IMR-90 (cell line): ENCODE data around the gene NOTCH3. TPM values are rescaled to one million over a fixed set of nuclear protein-coding genes. Genes with fewer than 3 reads are reported as not detected.

Experiments
- ATAC-seq: fragments of 200-7000 bp; cut with Tn5 transposase; 2 replicates; pipeline ENCODE4 v1.9.1; 2020; ENCODE audit warnings: low read depth, mild to moderate bottlenecking, moderate library complexity
- BruUV-seq: library from RNA; stranded (reverse); fragments of 400-500 nt; replicated peaks from 2 replicates; lab custom pipeline; 2021; lab: Mats Ljungman, UMichigan
- CTCF ChIA-PET: fragments of 300-600 bp; formaldehyde crosslinking; extraction: SDS; loops from one replicate; lab custom pipeline; 2021; ENCODE audit warnings: antibody characterized with exemption; lab: Yijun Ruan, JAX
- POLR2A ChIA-PET: fragments of 300-600 bp; sonication (Branson Sonifier 250); formaldehyde crosslinking; loops from one replicate; lab custom pipeline; 2022; ENCODE audit warnings: antibody characterized with exemption; ENCODE audit not compliant: unreplicated experiment; lab: Charles Lee
- DNase-seq: peaks from one replicate; pipeline ENCODE4 v3.0.0; 2013
- H2AFZ ChIP-seq: replicated peaks from 2 replicates; pipeline ENCODE3; 2013; ENCODE audit warnings: low read length, mild to moderate bottlenecking; ENCODE audit not compliant: poor library complexity
- H2AK5ac ChIP-seq: 2 replicates; pipeline ENCODE4 v1.6.1; 2013; ENCODE audit warnings: low read depth, low read length, inconsistent platforms
- H2AK9ac ChIP-seq: replicated peaks from 2 replicates; pipeline ENCODE3; 2013; ENCODE audit warnings: mild to moderate bottlenecking, low read depth, low read length, moderate library complexity; ENCODE audit not compliant: poor library complexity
- H2BK120ac ChIP-seq: 2 replicates; pipeline ENCODE4 v1.6.1; 2013; ENCODE audit warnings: low read depth, low read length, inconsistent platforms
- H2BK15ac ChIP-seq: 3 replicates; pipeline ENCODE4 v1.6.1; 2013; ENCODE audit warnings: low read depth, low read length, inconsistent platforms
- H2BK20ac ChIP-seq: 2 replicates; pipeline ENCODE4 v1.6.1; 2013; ENCODE audit warnings: low read depth, mild to moderate bottlenecking, inconsistent platforms, low read length, moderate library complexity
- H2BK5ac ChIP-seq: 2 replicates; pipeline ENCODE4 v1.6.1; 2013; ENCODE audit warnings: mild to moderate bottlenecking, low read depth, low read length, inconsistent platforms; ENCODE audit not compliant: poor library complexity, severe bottlenecking
- H3K14ac ChIP-seq: replicated peaks from 2 replicates; pipeline ENCODE4 v1.6.1; 2013; ENCODE audit warnings: low read depth, low read length, inconsistent platforms
- H3K18ac ChIP-seq: 2 replicates; pipeline ENCODE4 v1.6.1; 2013; ENCODE audit warnings: low read depth, low read length, control low read depth
- H3K23ac ChIP-seq: 2 replicates; pipeline ENCODE4 v1.6.1; 2013; ENCODE audit warnings: low read depth, low read length, inconsistent platforms
- H3K27ac ChIP-seq: 2 replicates; pipeline ENCODE4 v1.5.1; 2013; ENCODE audit warnings: mild to moderate bottlenecking, control low read depth, low read length; ENCODE audit not compliant: insufficient read depth
- H3K27me3 ChIP-seq: 2 replicates; pipeline ENCODE4 v1.6.1; 2013; ENCODE audit warnings: low read length; ENCODE audit not compliant: control insufficient read depth, insufficient read depth
- H3K36me3 ChIP-seq: 2 replicates; pipeline ENCODE4 v1.6.1; 2013; ENCODE audit warnings: low read length, mixed read lengths; ENCODE audit not compliant: control insufficient read depth, insufficient read depth
- H3K4ac ChIP-seq: 2 replicates; pipeline ENCODE4 v1.6.1; 2013; ENCODE audit warnings: low read depth, low read length, inconsistent platforms
- H3K4me1 ChIP-seq: 2 replicates; pipeline ENCODE4 v1.6.1; 2013; ENCODE audit warnings: low read length, mixed read lengths; ENCODE audit not compliant: control insufficient read depth, insufficient read depth
- H3K4me2 ChIP-seq: 2 replicates; pipeline ENCODE4 v1.6.1; 2013; ENCODE audit warnings: low read depth, mild to moderate bottlenecking, control low read depth, low read length, moderate library complexity
- H3K4me3 ChIP-seq: 2 replicates; pipeline ENCODE4 v1.5.1; 2013; ENCODE audit warnings: low read depth, mild to moderate bottlenecking, control low read depth, low read length, moderate library complexity; ENCODE audit not compliant: insufficient read depth
- H3K56ac ChIP-seq: 2 replicates; pipeline ENCODE4 v1.6.1; 2013; ENCODE audit warnings: low read length, inconsistent platforms; ENCODE audit not compliant: insufficient read depth; ENCODE audit errors: extremely low read depth
- H3K79me1 ChIP-seq, 2 experiments: 2 replicates each; pipeline ENCODE4 v1.6.1; 2013; ENCODE audit warnings: low read length in 2 of 2, inconsistent platforms in 1 of 2, low read depth in 1 of 2
- H3K9ac ChIP-seq: 2 replicates; pipeline ENCODE4 v1.6.1; 2013; ENCODE audit warnings: low read depth, low read length, control low read depth
- H3K9me1 ChIP-seq: 2 replicates; pipeline ENCODE4 v1.6.1; 2013; ENCODE audit warnings: low read length, inconsistent platforms; ENCODE audit not compliant: insufficient read depth
- H3K9me3 ChIP-seq: 2 replicates; pipeline ENCODE4 v1.6.1; 2013; ENCODE audit warnings: low read length; ENCODE audit not compliant: control insufficient read depth, insufficient read depth
- H4K20me1 ChIP-seq: 2 replicates; pipeline ENCODE4 v1.6.1; 2013; ENCODE audit warnings: low read length, inconsistent platforms; ENCODE audit not compliant: insufficient read depth
- H4K5ac ChIP-seq: 2 replicates; pipeline ENCODE4 v1.6.1; 2013; ENCODE audit warnings: mild to moderate bottlenecking, low read depth, low read length, control low read depth
- H4K8ac ChIP-seq, 2 experiments: 2 replicates each; pipeline ENCODE4 v1.6.1; 2013; ENCODE audit warnings: low read depth in 2 of 2, low read length in 2 of 2, control low read depth in 1 of 2, inconsistent platforms in 1 of 2
- H4K91ac ChIP-seq: 2 replicates; pipeline ENCODE4 v1.6.1; 2013; ENCODE audit warnings: low read depth, low read length, inconsistent platforms; ENCODE audit not compliant: insufficient read depth
- BHLHE40 ChIP-seq: fragments of 150-350 bp; IDR thresholded peaks from 2 replicates; pipeline ENCODE4 v1.6.1; 2016; ENCODE audit warnings: mild to moderate bottlenecking, low read depth, low read length
- CEBPB ChIP-seq: IDR thresholded peaks from 2 replicates; pipeline ENCODE4 v1.6.1; 2012; ENCODE audit warnings: low read depth, low read length, improper control_type of control experiment
- CHD1 ChIP-seq: IDR thresholded peaks from 2 replicates; pipeline ENCODE4 v1.6.1; 2012; ENCODE audit warnings: low read depth, low read length, improper control_type of control experiment
- ELK1 ChIP-seq: fragments of 150-350 bp; IDR thresholded peaks from 2 replicates; pipeline ENCODE4 v1.6.1; 2016; ENCODE audit warnings: low read depth, mild to moderate bottlenecking, low read length, moderate library complexity, borderline replicate concordance
- FOS ChIP-seq: fragments of 150-350 bp; IDR thresholded peaks from 2 replicates; pipeline ENCODE4 v1.6.1; 2016; ENCODE audit warnings: low read depth, low read length
- MAFK ChIP-seq: IDR thresholded peaks from 2 replicates; pipeline ENCODE4 v1.6.1; 2012; ENCODE audit warnings: low read depth, low read length, improper control_type of control experiment
- MAZ ChIP-seq: IDR thresholded peaks from 2 replicates; pipeline ENCODE4 v1.6.1; 2012; ENCODE audit warnings: low read depth, mild to moderate bottlenecking, low read length, improper control_type of control experiment, moderate library complexity, borderline replicate concordance
- MXI1 ChIP-seq: IDR thresholded peaks from 2 replicates; pipeline ENCODE4 v1.6.1; 2012; ENCODE audit warnings: low read depth, mild to moderate bottlenecking, low read length, moderate library complexity, borderline replicate concordance
- NFE2L2 ChIP-seq: fragments of 150-350 bp; IDR thresholded peaks from 2 replicates; pipeline ENCODE4 v1.6.1; 2016; ENCODE audit warnings: low read depth, mild to moderate bottlenecking, low read length
- RAD21 ChIP-seq: IDR thresholded peaks from 2 replicates; pipeline ENCODE4 v1.6.1; 2012; ENCODE audit warnings: low read length, improper control_type of control experiment
- RCOR1 ChIP-seq: IDR thresholded peaks from 2 replicates; pipeline ENCODE4 v1.6.1; 2012; ENCODE audit warnings: mild to moderate bottlenecking, low read length, improper control_type of control experiment; ENCODE audit not compliant: insufficient replicate concordance
- RFX5 ChIP-seq: IDR thresholded peaks from 2 replicates; pipeline ENCODE4 v1.8.0; 2012; ENCODE audit warnings: low read depth, mild to moderate bottlenecking, low read length, moderate library complexity
- SMC3 ChIP-seq: fragments of 150-350 bp; IDR thresholded peaks from 2 replicates; pipeline ENCODE4 v1.6.1; 2016; ENCODE audit warnings: low read depth, mild to moderate bottlenecking, antibody characterized with exemption, low read length, moderate library complexity
- USF2 ChIP-seq: fragments of 150-350 bp; IDR thresholded peaks from 2 replicates; pipeline ENCODE4 v1.6.1; 2017; ENCODE audit warnings: mild to moderate bottlenecking, antibody characterized with exemption, low read length, low read depth
- WGBS, 2 experiments: methylation state at CpG; one replicate each; pipeline versions ENCODE4 v1.1.5 to v1.1.7; 2013; ENCODE audit warnings: missing lambda C conversion rate in 2 of 2; ENCODE audit not compliant: insufficient read length in 1 of 2; ENCODE audit errors: extremely low coverage in 2 of 2; 5-methylcytosine and 5-hydroxymethylcytosine counted together
- dilution Hi-C: fragments of 300-500 bp; cut with HindIII; formaldehyde crosslinking; loops from one replicate; pipeline ENCODE4 v1.14.3; 2018; ENCODE audit warnings: low sequenced_read_pairs; ENCODE audit not compliant: unreplicated experiment
- in situ Hi-C: fragments of 300-500 bp; cut with MboI; formaldehyde crosslinking; loops from 3 replicates; pipeline ENCODE4 v1.14.3; 2019; ENCODE audit warnings: low sequenced_read_pairs, inconsistent platforms, mixed read lengths
- intact Hi-C: fragments of 100-400 bp; cut with micrococcal nuclease; formaldehyde crosslinking; loops from 2 replicates; pipeline ENCODE4 v1.10.0; 2022
- polyA plus RNA-seq, 3 experiments: library from polyadenylated mRNA; depleted of rRNA; stranded (reverse); fragments of >200 nt; gene quantifications; 2 replicates each; pipeline ENCODE4 v1.2.3, GENCODE V29; 2012; ENCODE audit warnings: low replicate concordance in 1 of 3
- total RNA-seq: library from RNA; depleted of rRNA; stranded (reverse); fragments of >200 nt; gene quantifications from 2 replicates; pipeline ENCODE4 v1.2.3, GENCODE V29; 2012
- TF ChIP-seq, protein P1 (sequence below): conservative IDR thresholded peaks from 2 replicates; pipeline ENCODE4 v1.5.1; 2012; ENCODE audit warnings: mild to moderate bottlenecking, low read depth, low read length, improper control_type of control experiment

NOTCH3 gene
- total and polyA plus RNA-seq, 2 of the 4 experiments (the other 2 are of a cell fraction) = 5.9 to 25.1 TPM

DNA sequence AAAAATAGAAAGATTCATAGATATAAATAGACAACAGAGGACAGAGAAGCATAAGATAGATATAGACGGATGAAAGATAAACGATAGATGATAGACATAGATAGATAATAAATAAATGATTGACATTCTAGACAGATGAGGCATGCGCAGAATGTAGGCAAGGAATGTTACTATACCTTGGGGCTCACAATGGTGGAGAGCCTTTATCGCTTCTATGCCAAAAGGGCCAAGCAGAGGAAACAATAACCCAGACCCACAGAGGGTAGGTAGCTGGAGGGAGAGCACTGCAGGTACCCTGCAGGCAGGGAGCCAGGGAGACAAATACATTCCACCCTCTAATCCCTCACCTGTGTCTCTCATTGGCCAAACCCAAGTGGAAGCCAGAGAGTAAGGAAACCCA, 44.4 kb downstream of the NOTCH3 start:
- H2AK5ac ChIP-seq = no peak overlapping the region
- TF ChIP-seq SMC3 (no peak), BHLHE40 (no peak), USF2 (no peak), RAD21 (no peak), MAFK (no peak), NFE2L2 (no peak), MAZ (no peak), CHD1 (no peak), CEBPB (no peak), FOS (no peak), RFX5 (no peak), RCOR1 (no peak), ELK1 (no peak), MXI1 (no peak)
- TF ChIP-seq, protein P1, sequence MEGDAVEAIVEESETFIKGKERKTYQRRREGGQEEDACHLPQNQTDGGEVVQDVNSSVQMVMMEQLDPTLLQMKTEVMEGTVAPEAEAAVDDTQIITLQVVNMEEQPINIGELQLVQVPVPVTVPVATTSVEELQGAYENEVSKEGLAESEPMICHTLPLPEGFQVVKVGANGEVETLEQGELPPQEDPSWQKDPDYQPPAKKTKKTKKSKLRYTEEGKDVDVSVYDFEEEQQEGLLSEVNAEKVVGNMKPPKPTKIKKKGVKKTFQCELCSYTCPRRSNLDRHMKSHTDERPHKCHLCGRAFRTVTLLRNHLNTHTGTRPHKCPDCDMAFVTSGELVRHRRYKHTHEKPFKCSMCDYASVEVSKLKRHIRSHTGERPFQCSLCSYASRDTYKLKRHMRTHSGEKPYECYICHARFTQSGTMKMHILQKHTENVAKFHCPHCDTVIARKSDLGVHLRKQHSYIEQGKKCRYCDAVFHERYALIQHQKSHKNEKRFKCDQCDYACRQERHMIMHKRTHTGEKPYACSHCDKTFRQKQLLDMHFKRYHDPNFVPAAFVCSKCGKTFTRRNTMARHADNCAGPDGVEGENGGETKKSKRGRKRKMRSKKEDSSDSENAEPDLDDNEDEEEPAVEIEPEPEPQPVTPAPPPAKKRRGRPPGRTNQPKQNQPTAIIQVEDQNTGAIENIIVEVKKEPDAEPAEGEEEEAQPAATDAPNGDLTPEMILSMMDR = no peak

More for the DNA sequence above, 44.4 kb downstream of the NOTCH3 start:
- in situ Hi-C loops = no loop called here
- no peak overlapping the region for H4K8ac ChIP-seq
- WGBS, 2 experiments = 100% methylated on average over 2 of the region's 4 CpGs; no CpG with 5 or more reads in 1 of the 2 experiments
- peaks cover 6% of the 10 kb centered on the region; the same call in 1 of the 2 replicates for H3K27me3 ChIP-seq
- CTCF ChIA-PET = no interaction called here
- intact Hi-C loops = no loop called here
- no peak overlapping the region for H3K9ac ChIP-seq
- H2BK120ac ChIP-seq = no peak overlapping the region
- POLR2A ChIA-PET = no interaction called here
- no TSS peak for BruUV-seq
- H3K56ac ChIP-seq = no peak overlapping the region
- H3K23ac ChIP-seq = no peak overlapping the region
- no peak overlapping the region for H3K14ac ChIP-seq
- H2BK20ac ChIP-seq = no peak overlapping the region
- H3K4me3 ChIP-seq = no peak overlapping the region
- no peak overlapping the region for H2AK9ac ChIP-seq
- no peak overlapping the region for H3K27ac ChIP-seq
- H3K18ac ChIP-seq = no peak overlapping the region
- ATAC-seq = no peak
- no peaks in the 10 kb centered on the region for H3K4me1 ChIP-seq
- no peak overlapping the region for H3K4me2 ChIP-seq
- H4K5ac ChIP-seq = no peak overlapping the region
- no peak overlapping the region for H4K91ac ChIP-seq
- H2AFZ ChIP-seq = no peak overlapping the region
- DNase-seq = no peak
- no peak overlapping the region for H2BK5ac ChIP-seq
- H3K36me3 ChIP-seq = peaks cover 8% of the 10 kb centered on the region
- H3K9me1 ChIP-seq = no peaks in the 10 kb centered on the region
- H3K79me1 ChIP-seq = no peaks in the 10 kb centered on the region
- no peak overlapping the region for H3K4ac ChIP-seq
- H3K9me3 ChIP-seq = peaks cover 21% of the 10 kb centered on the region
- dilution Hi-C loops = no loop called here
- H4K20me1 ChIP-seq = no peaks in the 10 kb centered on the region
- H2BK15ac ChIP-seq = no peak overlapping the region
